HepG2 (cell line): ENCODE results near the gene MACROD2. TPM values are rescaled to one million over a fixed set of nuclear protein-coding genes. Genes with fewer than 3 reads are reported as not detected.

Source experiments
- AHR ChIP-seq: IDR thresholded peaks from 2 replicates; pipeline ENCODE4 v1.6.1; 2018; ENCODE audit warnings: missing genetic modification reagents, missing compliant biosample characterization
- CSRNP2 ChIP-seq: sonication (generic); formaldehyde crosslinking; conservative IDR thresholded peaks from 2 replicates; pipeline ENCODE4 v1.8.0; 2022; ENCODE audit warnings: low read depth, missing genetic modification reagents
- GATAD2A ChIP-seq: IDR thresholded peaks from 2 replicates; pipeline ENCODE4 v1.6.1; 2016
- KDM1A ChIP-seq: IDR thresholded peaks from 2 replicates; pipeline ENCODE4 v1.6.1; 2016; ENCODE audit warnings: missing compliant biosample characterization
- KMT2A ChIP-seq: sonication (generic); formaldehyde crosslinking; IDR thresholded peaks from 2 replicates; pipeline ENCODE4 v1.4.0; 2020; ENCODE audit warnings: missing genetic modification reagents
- MATR3 ChIP-seq: sonication (generic); formaldehyde crosslinking; IDR thresholded peaks from 2 replicates; pipeline ENCODE4 v1.4.0; 2020; ENCODE audit warnings: missing genetic modification reagents
- MEF2D ChIP-seq: sonication (generic); formaldehyde crosslinking; IDR thresholded peaks from 2 replicates; pipeline ENCODE4 v1.5.1; 2020; ENCODE audit warnings: mild to moderate bottlenecking, missing genetic modification reagents
- NBN ChIP-seq: fragments of 450-650 bp; conservative IDR thresholded peaks from 2 replicates; pipeline ENCODE4 v1.6.1; 2017
- NR2F2 ChIP-seq: IDR thresholded peaks from 2 replicates; pipeline ENCODE4 v1.6.1; 2012; ENCODE audit warnings: low read depth, inconsistent platforms, borderline replicate concordance
- NR2F6 ChIP-seq, 2 experiments: IDR thresholded peaks; 2 replicates each; pipeline ENCODE4 v1.6.1; 2016; ENCODE audit warnings: antibody characterized with exemption in 1 of 2, mild to moderate bottlenecking in 1 of 2
- PPARG ChIP-seq: conservative IDR thresholded peaks from 2 replicates; pipeline ENCODE4 v1.6.1; 2016; ENCODE audit warnings: missing biosample characterization, missing genetic modification reagents
- SIN3A ChIP-seq: IDR thresholded peaks from 2 replicates; pipeline ENCODE4 v1.6.1; 2011; ENCODE audit warnings: low read depth, mild to moderate bottlenecking, control low read depth, low read length, borderline replicate concordance
- SMAD1 ChIP-seq: sonication (generic); formaldehyde crosslinking; IDR thresholded peaks from 2 replicates; pipeline ENCODE4 v1.4.0; 2020; ENCODE audit warnings: missing genetic modification reagents, low read depth, mild to moderate bottlenecking, borderline replicate concordance
- SOX6 ChIP-seq, 2 experiments: fragments of 450-650 bp in 1 of 2; sonication (generic) in 1 of 2; formaldehyde crosslinking in 1 of 2; IDR thresholded peaks; 2 replicates each; pipeline versions ENCODE4 v1.4.0 to v1.6.1; 2017 to 2020; ENCODE audit warnings: antibody characterized with exemption in 1 of 2, mild to moderate bottlenecking in 1 of 2, missing genetic modification reagents in 1 of 2
- XRCC5 ChIP-seq: fragments of 200-400 bp; formaldehyde crosslinking; optimal IDR thresholded peaks from 2 replicates; pipeline ENCODE3; 2017; ENCODE audit warnings: mild to moderate bottlenecking, low read length
- ZBTB21 ChIP-seq: sonication (generic); formaldehyde crosslinking; IDR thresholded peaks from 2 replicates; pipeline ENCODE4 v1.4.0; 2020; ENCODE audit warnings: missing genetic modification reagents
- ZNF343 ChIP-seq: sonication (generic); formaldehyde crosslinking; IDR thresholded peaks from 2 replicates; pipeline ENCODE4 v1.4.0; 2020; ENCODE audit warnings: mild to moderate bottlenecking, missing genetic modification reagents
- ZNF775 ChIP-seq: sonication (generic); formaldehyde crosslinking; IDR thresholded peaks from 2 replicates; pipeline ENCODE4 v1.4.0; 2020; ENCODE audit warnings: missing genetic modification reagents, mild to moderate bottlenecking, moderate library complexity, borderline replicate concordance
- polyA plus RNA-seq, 8 experiments: library from polyadenylated mRNA; depleted of rRNA in 3 of 8; stranded (reverse) in 7 of 8; unstranded in 1 of 8; fragments of >200 nt; fragmentation: Illumina TruSeq in 4 of 8; extraction: Trizol in 4 of 8; gene quantifications; 2 replicates each; pipeline versions ENCODE4 v1.2.1 to v1.2.3, GENCODE V29; 2011 to 2016; ENCODE audit warnings: low read depth in 4 of 8, missing spikeins in 1 of 8, mixed read lengths in 1 of 8; ENCODE audit not compliant: insufficient read depth in 1 of 8
- total RNA-seq, 5 experiments: library from RNA; depleted of rRNA; stranded (reverse); fragments of >200 nt; fragmentation: Illumina TruSeq; extraction: Trizol; gene quantifications; 2 replicates each; pipeline ENCODE4 v1.2.3, GENCODE V29; 2016; ENCODE audit warnings: low read depth in 1 of 5
- TF ChIP-seq, protein P1 (sequence below): IDR thresholded peaks from 2 replicates; pipeline ENCODE4 v1.6.1; 2016; ENCODE audit warnings: control low read depth
- TF ChIP-seq, protein P2 (sequence below), 2 experiments: sonication (generic) in 1 of 2; formaldehyde crosslinking in 1 of 2; IDR thresholded peaks; 2 replicates each; pipeline versions ENCODE4 v1.5.1 to v1.6.1; 2011 to 2020; ENCODE audit warnings: borderline replicate concordance in 1 of 2, low read depth in 1 of 2, low read length in 1 of 2, mild to moderate bottlenecking in 1 of 2, missing genetic modification reagents in 1 of 2, moderate library complexity in 1 of 2
- TF ChIP-seq, protein P3 (sequence below): sonication (generic); formaldehyde crosslinking; IDR thresholded peaks from 2 replicates; pipeline ENCODE4 v1.8.1; 2023; ENCODE audit warnings: mild to moderate bottlenecking, missing genetic modification reagents
- TF ChIP-seq, protein P4 (sequence below): IDR thresholded peaks from 2 replicates; pipeline ENCODE4 v1.6.1; 2016; ENCODE audit warnings: mild to moderate bottlenecking

The MACROD2 gene
- total and polyA plus RNA-seq, 2 of the 13 experiments (the other 11 are each of a cell fraction or from before 2014, with no cell fraction given), result 0.13 to 0.51 TPM

DNA sequence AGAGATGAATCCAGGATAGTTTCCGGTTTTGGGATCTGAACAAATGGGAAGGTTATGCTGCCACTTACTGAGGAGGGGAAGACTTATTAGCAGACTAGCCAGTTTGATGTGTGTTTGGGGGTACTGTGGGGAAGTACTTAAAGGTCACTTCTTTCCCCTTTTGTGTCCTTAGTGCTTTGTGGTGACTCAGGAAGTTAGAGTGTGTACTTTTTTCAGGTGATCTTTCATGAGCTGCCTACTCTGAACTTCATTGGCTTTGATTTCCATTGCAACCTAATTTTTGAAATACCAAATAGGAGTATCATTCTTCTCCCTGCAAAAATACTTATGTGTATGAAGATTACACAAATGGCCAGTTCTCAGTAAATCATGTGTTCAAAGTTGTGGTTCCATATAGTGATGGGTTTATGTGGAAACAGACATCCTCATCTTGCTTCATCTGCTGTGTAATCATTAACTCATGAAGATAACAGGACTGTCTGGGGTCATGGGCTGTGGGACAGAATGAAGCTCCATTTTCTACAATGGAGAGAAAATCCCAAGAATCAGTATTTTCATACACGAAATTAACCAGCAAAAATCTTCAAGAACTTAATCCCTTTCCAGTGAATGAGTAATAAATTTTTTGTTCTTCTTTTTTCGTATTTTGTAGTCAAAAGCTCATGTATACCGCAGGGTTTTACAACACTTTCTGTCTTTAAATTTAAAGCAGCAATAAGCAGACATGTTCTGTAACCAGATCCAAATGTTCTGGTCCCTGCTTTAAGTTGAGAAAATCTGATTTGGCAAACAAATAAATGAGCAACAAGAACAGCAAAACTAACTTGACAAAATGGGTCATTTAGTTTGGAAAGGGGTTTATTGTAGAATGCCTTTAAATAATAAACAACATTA is 614.3 kb downstream of the MACROD2 start (continued):
- TF ChIP-seq NR2F6 (IDR thresholded peaks at IDR 0.05) (peak; percentile 60), NR2F6 (CRISPR knock-in tag; IDR thresholded peaks at IDR 0.05) (peak; percentile 53; the same call in 1 of the 2 replicates), ZBTB21 (CRISPR knock-in tag) (no peak), SOX6 (IDR thresholded peaks at IDR 0.05) (no peak), SOX6 (CRISPR knock-in tag; IDR thresholded peaks at IDR 0.05) (peak; percentile 41; the same call in 1 of the 2 replicates), ZNF343 (CRISPR knock-in tag) (no peak), CSRNP2 (CRISPR knock-in tag) (no peak), XRCC5 (no peak), MEF2D (CRISPR knock-in tag) (no peak), KMT2A (CRISPR knock-in tag) (no peak), NBN (no peak), NR2F2 (no peak), KDM1A (no peak), ZNF775 (CRISPR knock-in tag) (no peak), MATR3 (CRISPR knock-in tag) (no peak), PPARG (CRISPR knock-in tag) (no peak), AHR (CRISPR knock-in tag) (no peak), GATAD2A (CRISPR knock-in tag) (peak; percentile 71), SIN3A (no peak), SMAD1 (CRISPR knock-in tag) (no peak)
- TF ChIP-seq, protein P1, sequence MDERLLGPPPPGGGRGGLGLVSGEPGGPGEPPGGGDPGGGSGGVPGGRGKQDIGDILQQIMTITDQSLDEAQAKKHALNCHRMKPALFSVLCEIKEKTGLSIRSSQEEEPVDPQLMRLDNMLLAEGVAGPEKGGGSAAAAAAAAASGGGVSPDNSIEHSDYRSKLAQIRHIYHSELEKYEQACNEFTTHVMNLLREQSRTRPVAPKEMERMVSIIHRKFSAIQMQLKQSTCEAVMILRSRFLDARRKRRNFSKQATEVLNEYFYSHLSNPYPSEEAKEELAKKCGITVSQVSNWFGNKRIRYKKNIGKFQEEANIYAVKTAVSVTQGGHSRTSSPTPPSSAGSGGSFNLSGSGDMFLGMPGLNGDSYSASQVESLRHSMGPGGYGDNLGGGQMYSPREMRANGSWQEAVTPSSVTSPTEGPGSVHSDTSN, result no peak
- TF ChIP-seq, protein P2, sequence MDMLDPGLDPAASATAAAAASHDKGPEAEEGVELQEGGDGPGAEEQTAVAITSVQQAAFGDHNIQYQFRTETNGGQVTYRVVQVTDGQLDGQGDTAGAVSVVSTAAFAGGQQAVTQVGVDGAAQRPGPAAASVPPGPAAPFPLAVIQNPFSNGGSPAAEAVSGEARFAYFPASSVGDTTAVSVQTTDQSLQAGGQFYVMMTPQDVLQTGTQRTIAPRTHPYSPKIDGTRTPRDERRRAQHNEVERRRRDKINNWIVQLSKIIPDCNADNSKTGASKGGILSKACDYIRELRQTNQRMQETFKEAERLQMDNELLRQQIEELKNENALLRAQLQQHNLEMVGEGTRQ (IDR thresholded peaks at IDR 0.05; ENCODE audit: low read depth, low read length), result no peak
- TF ChIP-seq, protein P2 (CRISPR knock-in tag; IDR thresholded peaks at IDR 0.05; ENCODE audit: borderline replicate concordance), result no peak
- TF ChIP-seq, protein P3, sequence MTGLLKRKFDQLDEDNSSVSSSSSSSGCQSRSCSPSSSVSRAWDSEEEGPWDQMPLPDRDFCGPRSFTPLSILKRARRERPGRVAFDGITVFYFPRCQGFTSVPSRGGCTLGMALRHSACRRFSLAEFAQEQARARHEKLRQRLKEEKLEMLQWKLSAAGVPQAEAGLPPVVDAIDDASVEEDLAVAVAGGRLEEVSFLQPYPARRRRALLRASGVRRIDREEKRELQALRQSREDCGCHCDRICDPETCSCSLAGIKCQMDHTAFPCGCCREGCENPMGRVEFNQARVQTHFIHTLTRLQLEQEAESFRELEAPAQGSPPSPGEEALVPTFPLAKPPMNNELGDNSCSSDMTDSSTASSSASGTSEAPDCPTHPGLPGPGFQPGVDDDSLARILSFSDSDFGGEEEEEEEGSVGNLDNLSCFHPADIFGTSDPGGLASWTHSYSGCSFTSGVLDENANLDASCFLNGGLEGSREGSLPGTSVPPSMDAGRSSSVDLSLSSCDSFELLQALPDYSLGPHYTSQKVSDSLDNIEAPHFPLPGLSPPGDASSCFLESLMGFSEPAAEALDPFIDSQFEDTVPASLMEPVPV (CRISPR knock-in tag), result no peak
- TF ChIP-seq, protein P4, sequence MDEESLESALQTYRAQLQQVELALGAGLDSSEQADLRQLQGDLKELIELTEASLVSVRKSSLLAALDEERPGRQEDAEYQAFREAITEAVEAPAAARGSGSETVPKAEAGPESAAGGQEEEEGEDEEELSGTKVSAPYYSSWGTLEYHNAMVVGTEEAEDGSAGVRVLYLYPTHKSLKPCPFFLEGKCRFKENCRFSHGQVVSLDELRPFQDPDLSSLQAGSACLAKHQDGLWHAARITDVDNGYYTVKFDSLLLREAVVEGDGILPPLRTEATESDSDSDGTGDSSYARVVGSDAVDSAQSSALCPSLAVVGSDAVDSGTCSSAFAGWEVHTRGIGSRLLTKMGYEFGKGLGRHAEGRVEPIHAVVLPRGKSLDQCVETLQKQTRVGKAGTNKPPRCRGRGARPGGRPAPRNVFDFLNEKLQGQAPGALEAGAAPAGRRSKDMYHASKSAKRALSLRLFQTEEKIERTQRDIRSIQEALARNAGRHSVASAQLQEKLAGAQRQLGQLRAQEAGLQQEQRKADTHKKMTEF, result no peak
